ENCODE data around the gene C11orf97. TPM values are rescaled to one million over a fixed set of nuclear protein-coding genes. Genes with fewer than 3 reads are reported as not detected.

C11orf97 gene
- total RNA-seq, 1 donor from 2014 or later: not detected

DNA sequence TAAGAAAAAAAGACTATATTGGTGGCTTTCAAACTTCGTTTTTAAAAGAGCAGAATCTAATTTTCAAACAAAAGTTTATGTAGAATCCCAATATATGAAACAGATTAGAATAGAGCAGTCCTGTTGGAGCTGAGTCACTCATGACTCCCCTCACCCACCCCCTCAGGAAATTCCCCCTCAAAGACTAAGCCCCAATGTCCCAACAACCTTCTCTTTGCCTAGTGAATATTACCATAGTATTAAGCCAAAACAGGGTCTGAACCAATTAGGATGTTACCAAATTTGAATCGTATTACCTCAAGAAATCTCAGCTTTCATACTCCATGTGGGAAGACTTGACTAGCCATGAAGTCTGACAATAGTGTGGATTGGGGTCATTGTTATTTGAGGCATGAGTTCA lies 47.1 kb downstream of the C11orf97 start:
- Histone ChIP-seq H3K9me3 (replicated peaks) (no peaks in the 10 kb centered on the region), H3K4me1 (peaks cover 10% of the 10 kb centered on the region)

GRCh38 chr11:94560834-94561233 lies 48.6 kb downstream of the C11orf97 start:
- H3K27ac ChIP-seq (replicated peaks): no peak overlapping the region
- intact Hi-C loops (cut with micrococcal nuclease): no loop called here
- no peak overlapping the region for H3K4me3 ChIP-seq
- H3K9me3 ChIP-seq (replicated peaks): no peaks in the 10 kb centered on the region
- no peak for TF ChIP-seq CTCF (IDR thresholded peaks at IDR 0.05; ENCODE audit: borderline replicate concordance)
- no peaks in the 10 kb centered on the region for H3K27me3 ChIP-seq (ENCODE audit: low read depth)
- H3K36me3 ChIP-seq: no peaks in the 10 kb centered on the region
- peaks cover 10% of the 10 kb centered on the region for H3K4me1 ChIP-seq
- no peak for DNase-seq

More for the DNA sequence above, 47.1 kb downstream of the C11orf97 start:
- intact Hi-C loops (cut with micrococcal nuclease): no loop called here
- Histone ChIP-seq H3K4me3 (no peak overlapping the region), H3K36me3 (no peaks in the 10 kb centered on the region), H3K27ac (replicated peaks) (no peak overlapping the region), H3K27me3 (ENCODE audit: low read depth) (no peaks in the 10 kb centered on the region)
- no peak for TF ChIP-seq CTCF (IDR thresholded peaks at IDR 0.05; ENCODE audit: borderline replicate concordance)
- no peak for DNase-seq

GRCh38 chr11:94563176-94563847 lies 51.1 kb downstream of the C11orf97 start:
- intact Hi-C loops (cut with micrococcal nuclease): no loop called here
- H3K27me3 ChIP-seq (ENCODE audit: low read depth): no peaks in the 10 kb centered on the region
- H3K36me3 ChIP-seq: no peaks in the 10 kb centered on the region
- H3K27ac ChIP-seq (replicated peaks): no peak overlapping the region
- peaks cover 10% of the 10 kb centered on the region for H3K4me1 ChIP-seq
- H3K9me3 ChIP-seq (replicated peaks): no peaks in the 10 kb centered on the region
- H3K4me3 ChIP-seq: no peak overlapping the region
- TF ChIP-seq CTCF (IDR thresholded peaks at IDR 0.05; ENCODE audit: borderline replicate concordance): peak; percentile 51
- DNase-seq: no peak

DNA sequence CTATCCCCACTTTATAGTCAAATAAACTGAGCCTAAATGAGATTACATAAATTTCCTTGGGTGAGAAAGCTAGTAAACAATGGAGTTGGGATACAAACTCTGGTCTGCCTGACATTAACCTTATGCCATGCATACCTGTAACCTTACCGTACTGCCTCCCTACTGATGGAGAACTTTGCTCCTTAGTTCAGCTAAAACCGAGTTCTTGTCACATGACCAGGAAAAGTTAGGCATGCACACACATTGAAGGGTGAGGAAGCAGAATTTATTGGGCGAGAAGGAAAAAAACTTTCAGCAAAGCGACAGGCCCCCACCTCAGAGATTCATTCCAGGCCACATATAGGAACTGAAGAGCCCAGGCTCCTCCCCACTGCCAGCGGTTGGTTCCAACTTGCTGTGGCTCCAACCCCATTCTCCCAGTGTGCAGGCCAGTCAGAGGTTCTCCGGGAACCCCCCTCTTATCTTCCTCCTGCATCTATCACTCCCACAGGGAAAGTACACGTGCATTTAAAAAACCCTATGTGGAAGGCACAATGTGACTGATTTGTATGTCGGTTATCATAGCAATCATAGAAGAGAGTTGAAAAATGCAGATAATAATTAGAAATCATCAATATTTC lies 51.7 kb downstream of the C11orf97 start:
- H3K9me3 ChIP-seq (replicated peaks): no peaks in the 10 kb centered on the region

GRCh38 chr11:94567181-94567670 lies 55.0 kb downstream of the C11orf97 start, which contains the start of gene PIWIL4:
PIWIL4 (plus strand) TSS chr11:94567368; CDS start chr11:94567519, 151 bp downstream.
- Histone ChIP-seq H3K27me3 (ENCODE audit: low read depth) (no peaks in the 10 kb centered on the region), H3K9me3 (replicated peaks) (no peaks in the 10 kb centered on the region), H3K4me1 (peaks cover 10% of the 10 kb centered on the region), H3K4me3 (no peak within 1 kb of the TSS), H3K27ac (replicated peaks) (no peak within 1 kb of the TSS), H3K36me3 (no peaks in the 10 kb centered on the region)
- no peak for DNase-seq
- no peak for TF ChIP-seq CTCF (IDR thresholded peaks at IDR 0.05; ENCODE audit: borderline replicate concordance)
- intact Hi-C loops (cut with micrococcal nuclease): no loop called here

More for the DNA sequence above, 51.7 kb downstream of the C11orf97 start:
- no peaks in the 10 kb centered on the region for H3K36me3 ChIP-seq
- no peak for TF ChIP-seq CTCF (IDR thresholded peaks at IDR 0.05; ENCODE audit: borderline replicate concordance)
- H3K4me1 ChIP-seq: peaks cover 10% of the 10 kb centered on the region
- no peak overlapping the region for H3K4me3 ChIP-seq
- H3K27me3 ChIP-seq (ENCODE audit: low read depth): no peaks in the 10 kb centered on the region
- no peak overlapping the region for H3K27ac ChIP-seq (replicated peaks)
- DNase-seq: no peak
- intact Hi-C loops (cut with micrococcal nuclease): no loop called here

Measured in left ventricle myocardium inferior (tissue), 1 donor.